Measurements from ENCODE around the gene SUSD5. TPM values are rescaled to one million over a fixed set of nuclear protein-coding genes. Genes with fewer than 3 reads are reported as not detected.

The SUSD5 gene
- total RNA-seq, 4 donors from 2014 or later: 0.13 to 1.2 (median 0.76) TPM; not detected in 1

DNA sequence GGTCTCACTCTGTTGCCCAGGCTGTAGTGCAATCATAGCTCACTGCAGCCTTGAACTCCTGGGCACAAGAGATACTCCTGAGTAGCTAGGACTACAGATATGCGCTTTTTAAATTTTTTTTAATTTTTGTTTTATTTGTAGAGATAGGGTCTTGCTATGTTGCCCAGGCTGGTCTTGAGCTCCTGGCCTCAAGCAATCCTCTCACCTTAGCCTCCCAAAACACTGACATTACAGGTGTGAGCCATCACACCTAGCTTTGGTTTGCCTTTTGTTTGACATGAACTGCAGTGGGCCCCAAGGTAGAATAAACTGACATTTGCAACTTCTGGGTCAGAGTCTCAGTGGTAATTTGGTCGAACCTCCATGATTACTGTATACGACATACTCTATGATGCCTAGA, 113.8 kb downstream of the SUSD5 start:
- 79 to 87% methylated on average over 3 of the region's 3 CpGs for WGBS, 2 donors

DNA sequence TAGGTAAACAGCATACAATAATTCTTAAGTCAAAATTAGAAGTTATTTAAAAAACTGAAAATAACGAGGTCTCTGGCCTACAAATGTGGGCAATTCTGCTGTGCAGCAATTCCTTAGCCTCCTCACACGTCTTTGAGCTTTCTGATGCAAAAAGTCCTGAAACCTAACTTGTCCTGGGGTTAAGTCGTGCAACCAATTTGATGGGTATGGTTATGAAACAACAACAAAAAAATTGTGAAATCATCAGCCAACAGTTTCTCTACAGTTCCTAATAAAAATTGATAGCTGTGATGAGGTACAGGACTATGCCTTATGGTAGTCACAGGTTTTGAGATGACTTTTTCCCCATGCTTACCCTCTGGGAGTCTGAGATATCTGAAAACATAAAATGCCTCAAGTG, 115.1 kb downstream of the SUSD5 start:
- intact Hi-C loops (cut with DNase I): no loop called here
- 65 to 86% methylated on average over 3 of the region's 3 CpGs for WGBS, 2 donors
- TF ChIP-seq, protein P1, sequence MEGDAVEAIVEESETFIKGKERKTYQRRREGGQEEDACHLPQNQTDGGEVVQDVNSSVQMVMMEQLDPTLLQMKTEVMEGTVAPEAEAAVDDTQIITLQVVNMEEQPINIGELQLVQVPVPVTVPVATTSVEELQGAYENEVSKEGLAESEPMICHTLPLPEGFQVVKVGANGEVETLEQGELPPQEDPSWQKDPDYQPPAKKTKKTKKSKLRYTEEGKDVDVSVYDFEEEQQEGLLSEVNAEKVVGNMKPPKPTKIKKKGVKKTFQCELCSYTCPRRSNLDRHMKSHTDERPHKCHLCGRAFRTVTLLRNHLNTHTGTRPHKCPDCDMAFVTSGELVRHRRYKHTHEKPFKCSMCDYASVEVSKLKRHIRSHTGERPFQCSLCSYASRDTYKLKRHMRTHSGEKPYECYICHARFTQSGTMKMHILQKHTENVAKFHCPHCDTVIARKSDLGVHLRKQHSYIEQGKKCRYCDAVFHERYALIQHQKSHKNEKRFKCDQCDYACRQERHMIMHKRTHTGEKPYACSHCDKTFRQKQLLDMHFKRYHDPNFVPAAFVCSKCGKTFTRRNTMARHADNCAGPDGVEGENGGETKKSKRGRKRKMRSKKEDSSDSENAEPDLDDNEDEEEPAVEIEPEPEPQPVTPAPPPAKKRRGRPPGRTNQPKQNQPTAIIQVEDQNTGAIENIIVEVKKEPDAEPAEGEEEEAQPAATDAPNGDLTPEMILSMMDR (IDR thresholded peaks at IDR 0.05): no peak
- TF ChIP-seq POLR2A (IDR thresholded peaks at IDR 0.05): no peak
- H3K9me3 ChIP-seq: no peaks in the 10 kb centered on the region
- H3K36me3 ChIP-seq: no peaks in the 10 kb centered on the region
- no peak overlapping the region for H3K4me3 ChIP-seq
- no peak overlapping the region for H3K27ac ChIP-seq
- no peaks in the 10 kb centered on the region for H3K4me1 ChIP-seq
- H3K27me3 ChIP-seq: no peaks in the 10 kb centered on the region
- DNase-seq: no peak

More for the DNA sequence above, 113.8 kb downstream of the SUSD5 start:
- intact Hi-C loops (cut with DNase I): no loop called here
- Histone ChIP-seq H3K27ac (no peak overlapping the region), H3K9me3 (no peaks in the 10 kb centered on the region), H3K36me3 (no peaks in the 10 kb centered on the region), H3K27me3 (no peaks in the 10 kb centered on the region), H3K4me1 (no peaks in the 10 kb centered on the region), H3K4me3 (no peak overlapping the region)
- no peak for TF ChIP-seq POLR2A (IDR thresholded peaks at IDR 0.05)
- TF ChIP-seq, protein P1 (IDR thresholded peaks at IDR 0.05): no peak
- no peak for DNase-seq

DNA sequence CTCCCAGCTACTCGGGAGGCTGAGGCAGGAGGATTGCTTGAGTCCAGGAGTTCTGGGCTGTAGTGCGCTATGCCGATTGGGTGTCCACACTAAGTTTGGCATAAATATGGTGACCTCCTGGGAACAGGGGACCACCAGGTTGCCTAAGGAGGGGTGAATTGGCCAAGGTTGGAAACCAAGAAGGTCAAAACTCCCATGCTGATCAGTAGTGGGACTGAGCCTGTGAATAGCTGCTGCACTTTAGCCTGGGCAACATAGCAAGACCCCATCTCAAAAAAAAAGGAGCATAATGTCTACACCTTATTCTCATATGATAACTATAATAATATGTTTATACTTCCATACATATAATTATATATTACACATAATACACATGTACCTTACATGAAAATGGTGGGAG, 115.6 kb downstream of the SUSD5 start:
- no peak for DNase-seq
- TF ChIP-seq POLR2A (IDR thresholded peaks at IDR 0.05): no peak
- TF ChIP-seq, protein P1 (IDR thresholded peaks at IDR 0.05): no peak
- WGBS, 2 donors: 95 to 97% methylated on average over 3 of the region's 3 CpGs
- intact Hi-C loops (cut with DNase I): no loop called here
- no peak overlapping the region for H3K4me3 ChIP-seq
- H3K27ac ChIP-seq: no peak overlapping the region
- no peaks in the 10 kb centered on the region for H3K36me3 ChIP-seq
- H3K4me1 ChIP-seq: peaks cover 0 to under 1% (median 0%) of the 10 kb centered on the region in 3 donors
- H3K9me3 ChIP-seq: no peaks in the 10 kb centered on the region
- H3K27me3 ChIP-seq: no peaks in the 10 kb centered on the region

DNA sequence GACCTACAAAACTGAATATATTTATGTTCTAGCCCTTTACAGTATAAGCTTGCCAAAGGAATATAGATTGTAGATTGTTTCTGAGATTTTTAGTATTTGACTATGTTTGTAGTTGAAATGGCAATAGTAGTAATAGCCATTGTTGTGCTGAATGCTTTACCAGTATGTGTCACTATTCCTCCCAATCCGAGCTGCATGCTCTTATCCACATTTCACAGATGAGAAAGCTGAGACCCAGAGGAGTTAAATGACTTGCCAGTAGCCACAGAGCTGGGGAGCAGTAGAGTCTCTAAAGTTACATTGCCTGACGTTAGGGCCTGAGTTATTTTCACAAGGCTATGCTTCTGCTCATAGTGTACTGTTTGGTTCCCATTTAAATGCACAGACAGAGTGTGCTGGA, 118.4 kb downstream of the SUSD5 start:
- Histone ChIP-seq H3K27ac (no peak overlapping the region), H3K36me3 (no peaks in the 10 kb centered on the region), H3K4me3 (no peak overlapping the region), H3K4me1 (peaks cover 7 to 19% (median 12%) of the 10 kb centered on the region in 3 donors), H3K27me3 (no peaks in the 10 kb centered on the region), H3K9me3 (no peaks in the 10 kb centered on the region)
- intact Hi-C loops (cut with DNase I): no loop called here
- WGBS, 2 donors: 69 to 79% methylated on average over 2 of the region's 2 CpGs
- DNase-seq: no peak
- TF ChIP-seq POLR2A (IDR thresholded peaks at IDR 0.05): no peak
- TF ChIP-seq, protein P1 (IDR thresholded peaks at IDR 0.05): no peak

Small RNAs within 50 kb of the gene (small RNA-seq; reads per million reads assigned to genes)
- gene AC123900.1: 0 reads per million in 4 donors
- gene RN7SL296P: 0 reads per million in 4 donors

Other genes with a start within 250 kb of the SUSD5 start
- 10 to 100 TPM; 15.8 to 51.3 (median 28.3) TPM for gene GLB1, start 121.7 kb downstream of the SUSD5 start, total RNA-seq
- 1 to 10 TPM; 4.4 to 9.2 (median 6.1) TPM for gene TMPPE, start 121.7 kb downstream of the SUSD5 start, total RNA-seq
- 100 to 1,000 TPM in 2 of 4 donors, 10 to 100 TPM in 2; 67.1 to 159 (median 90.9) TPM for gene CRTAP, start 104.8 kb downstream of the SUSD5 start, total RNA-seq
- 1 to 10 TPM in 3 of 4 donors, under 1 TPM in 1; 0.85 to 4.0 (median 1.9) TPM for gene FBXL2, start 58.6 kb upstream of the SUSD5 start, total RNA-seq
- 10 to 100 TPM; 35.0 to 59.5 (median 46.4) TPM for gene UBP1, start 221.6 kb upstream of the SUSD5 start, total RNA-seq